H9 (cell line): ENCODE measurements around the gene FAM222B. TPM values are rescaled to one million over a fixed set of nuclear protein-coding genes. Genes with fewer than 3 reads are reported as not detected.

Source experiments
- DNase-seq: peaks from one replicate; pipeline ENCODE4 v3.0.0-alpha.2; 2017
- H2AFZ ChIP-seq: one replicate; pipeline ENCODE4 v1.6.1; 2013; ENCODE audit warnings: mild to moderate bottlenecking, low read length, control low read depth, moderate library complexity
- H2AK5ac ChIP-seq: 2 replicates; pipeline ENCODE4 v1.6.1; 2013; ENCODE audit warnings: low read length, control low read depth, mixed read lengths; ENCODE audit not compliant: insufficient read length
- H2BK120ac ChIP-seq: one replicate; pipeline ENCODE4 v1.6.1; 2013; ENCODE audit warnings: low read depth, mild to moderate bottlenecking, low read length, control low read depth, inconsistent platforms; ENCODE audit not compliant: poor library complexity, severe bottlenecking
- H2BK12ac ChIP-seq: 2 replicates; pipeline ENCODE4 v1.6.1; 2013; ENCODE audit warnings: low read length, control low read depth, mixed read lengths, low read depth; ENCODE audit not compliant: insufficient read length
- H2BK15ac ChIP-seq: 2 replicates; pipeline ENCODE4 v1.6.1; 2013; ENCODE audit warnings: low read depth, low read length, control low read depth
- H2BK20ac ChIP-seq: one replicate; pipeline ENCODE4 v1.6.1; 2013; ENCODE audit warnings: low read depth, mild to moderate bottlenecking, low read length, control low read depth, inconsistent platforms; ENCODE audit not compliant: poor library complexity, severe bottlenecking
- H2BK5ac ChIP-seq: 2 replicates; pipeline ENCODE4 v1.6.1; 2013; ENCODE audit warnings: low read length, control low read depth, mixed read lengths; ENCODE audit not compliant: insufficient read length
- H3K14ac ChIP-seq: 2 replicates; pipeline ENCODE4 v1.6.1; 2013; ENCODE audit warnings: low read length, control low read depth; ENCODE audit not compliant: insufficient read depth
- H3K18ac ChIP-seq: 2 replicates; pipeline ENCODE4 v1.6.1; 2013; ENCODE audit warnings: low read depth, mild to moderate bottlenecking, mixed read lengths, low read length, control low read depth; ENCODE audit not compliant: insufficient read length
- H3K23ac ChIP-seq: 2 replicates; pipeline ENCODE4 v1.6.1; 2013; ENCODE audit warnings: low read length, control low read depth, mixed read lengths, low read depth; ENCODE audit not compliant: insufficient read length
- H3K23me2 ChIP-seq: 2 replicates; pipeline ENCODE4 v1.6.1; 2013; ENCODE audit warnings: low read depth, mild to moderate bottlenecking, mixed read lengths, low read length, control low read depth; ENCODE audit not compliant: insufficient read length, poor library complexity, severe bottlenecking
- H3K27ac ChIP-seq: 2 replicates; pipeline ENCODE4 v1.5.1; 2013; ENCODE audit warnings: low read length, control low read depth, mixed read lengths, low read depth; ENCODE audit not compliant: insufficient read length
- H3K27me3 ChIP-seq: 2 replicates; pipeline ENCODE4 v1.6.1; 2013; ENCODE audit warnings: low read length, control low read depth, inconsistent platforms; ENCODE audit not compliant: insufficient read depth
- H3K4ac ChIP-seq: 2 replicates; pipeline ENCODE4 v1.6.1; 2013; ENCODE audit warnings: low read depth, mild to moderate bottlenecking, control low read depth, inconsistent platforms, low read length, moderate library complexity
- H3K4me1 ChIP-seq: 2 replicates; pipeline ENCODE4 v1.6.1; 2013; ENCODE audit warnings: low read length, control low read depth, inconsistent platforms; ENCODE audit not compliant: insufficient read depth
- H3K4me2 ChIP-seq: 2 replicates; pipeline ENCODE4 v1.6.1; 2013; ENCODE audit warnings: low read length, control low read depth, mixed read lengths; ENCODE audit not compliant: insufficient read length, insufficient read depth
- H3K56ac ChIP-seq: 2 replicates; pipeline ENCODE4 v1.6.1; 2013; ENCODE audit warnings: low read depth, mild to moderate bottlenecking, mixed read lengths, low read length, control low read depth; ENCODE audit not compliant: insufficient read length
- H3K79me1 ChIP-seq: 2 replicates; pipeline ENCODE4 v1.6.1; 2013; ENCODE audit warnings: low read depth, mild to moderate bottlenecking, moderate library complexity, low read length, control low read depth, inconsistent platforms; ENCODE audit not compliant: insufficient read depth, poor library complexity, severe bottlenecking
- H3K79me2 ChIP-seq: 2 replicates; pipeline ENCODE4 v1.6.1; 2013; ENCODE audit warnings: low read length, control low read depth, inconsistent platforms; ENCODE audit not compliant: insufficient read depth
- H3K9ac ChIP-seq: 2 replicates; pipeline ENCODE4 v1.6.1; 2013; ENCODE audit warnings: low read length, control low read depth, mixed read lengths; ENCODE audit not compliant: insufficient read length; ENCODE audit errors: extremely low read depth
- H3K9me3 ChIP-seq: one replicate; pipeline ENCODE4 v1.6.1; 2013; ENCODE audit warnings: low read depth, low read length, inconsistent platforms; ENCODE audit not compliant: control insufficient read depth
- H3T11ph ChIP-seq: one replicate; pipeline ENCODE4 v1.6.1; 2013; ENCODE audit warnings: mild to moderate bottlenecking, low read length, control low read depth, inconsistent platforms
- H4K20me1 ChIP-seq: one replicate; pipeline ENCODE4 v1.6.1; 2013; ENCODE audit not compliant: control insufficient read depth, insufficient read length, insufficient read depth
- H4K5ac ChIP-seq: 2 replicates; pipeline ENCODE4 v1.6.1; 2013; ENCODE audit warnings: low read depth, mild to moderate bottlenecking, mixed read lengths, low read length, control low read depth; ENCODE audit not compliant: insufficient read length
- H4K8ac ChIP-seq: replicated peaks from 2 replicates; pipeline ENCODE4 v1.6.1; 2013; ENCODE audit warnings: low read length, control low read depth, mixed read lengths, low read depth; ENCODE audit not compliant: insufficient read length
- H4K91ac ChIP-seq: 2 replicates; pipeline ENCODE4 v1.6.1; 2013; ENCODE audit warnings: low read depth, mild to moderate bottlenecking, moderate library complexity, mixed read lengths, low read length, control low read depth; ENCODE audit not compliant: insufficient read length
- H3K27ac Mint-ChIP-seq, 3 experiments: 2 replicates in 2 of 3; 3 replicates in 1 of 3; pipeline ENCODE4 v1.8.0; 2020 to 2021; ENCODE audit warnings: mixed read lengths in 3 of 3, mild to moderate bottlenecking in 1 of 3, moderate library complexity in 1 of 3
- H3K27me3 Mint-ChIP-seq: 2 replicates; pipeline ENCODE4 v1.8.0; 2021; ENCODE audit warnings: low read depth, mild to moderate bottlenecking, moderate library complexity, mixed read lengths
- H3K36me3 Mint-ChIP-seq, 3 experiments: 2 replicates in 2 of 3; 3 replicates in 1 of 3; pipeline ENCODE4 v1.8.0; 2020 to 2021; ENCODE audit warnings: low read depth in 3 of 3, mixed read lengths in 3 of 3; ENCODE audit not compliant: insufficient read depth in 1 of 3
- H3K4me1 Mint-ChIP-seq, 2 experiments: 2 replicates each; pipeline ENCODE4 v1.8.0; 2020; ENCODE audit warnings: mixed read lengths in 2 of 2
- H3K4me3 Mint-ChIP-seq, 2 experiments: 2 replicates in 1 of 2; 3 replicates in 1 of 2; pipeline ENCODE4 v1.8.0; 2020 to 2021; ENCODE audit warnings: mild to moderate bottlenecking in 2 of 2, mixed read lengths in 2 of 2, moderate library complexity in 1 of 2
- H3K9me3 Mint-ChIP-seq, 2 experiments: 2 replicates in 1 of 2; 3 replicates in 1 of 2; pipeline ENCODE4 v1.8.0; 2020; ENCODE audit warnings: mild to moderate bottlenecking in 2 of 2, mixed read lengths in 2 of 2, moderate library complexity in 1 of 2
- CTCF ChIP-seq: fragments of 200-600 bp; sonication (generic); conservative IDR thresholded peaks from 3 replicates; pipeline ENCODE4 v1.8.0; 2021; ENCODE audit warnings: antibody characterized with exemption, mild to moderate bottlenecking
- WGBS: extraction: QIAGEN DNeasy Blood & Tissue Kit; methylation state at CpG from one replicate; pipeline ENCODE4 v1.1.7; 2013; ENCODE audit warnings: missing lambda C conversion rate, low lambda C conversion rate, mixed read lengths; ENCODE audit not compliant: insufficient read length; ENCODE audit errors: extremely low coverage; 5-methylcytosine and 5-hydroxymethylcytosine counted together
- total RNA-seq: library from RNA; stranded (reverse); gene quantifications from 2 replicates; pipeline ENCODE4 v1.2.1, GENCODE V29; 2021

The FAM222B gene
- total RNA-seq, 1 experiment from 2014 or later: 76.1 TPM

GRCh38 chr17:28811651-28812090 lies 30.9 kb downstream of the FAM222B start:
- no peak for TF ChIP-seq CTCF
- Histone ChIP-seq H4K5ac (no peak overlapping the region), H3K4ac (no peak overlapping the region), H2AFZ (no peak overlapping the region), H3K18ac (peak overlapping the region; percentile 57), H3K14ac (peak overlapping the region; percentile 20; the same call in 1 of the 2 replicates), H3K9ac (peak overlapping the region; percentile 91), H3K27me3 (no peaks in the 10 kb centered on the region), H2BK12ac (no peak overlapping the region), H3K56ac (no peak overlapping the region), H3K4me2 (peak overlapping the region; percentile 96), H4K8ac (no peak overlapping the region), H3K4me1 (peaks cover 7% of the 10 kb centered on the region; the same call in 1 of the 2 replicates), H3T11ph (no peak overlapping the region), H2BK15ac (no peak overlapping the region), H3K27ac (peak overlapping the region; percentile 79), H2BK20ac (no peak overlapping the region), H2AK5ac (no peak overlapping the region), H3K23ac (no peak overlapping the region), H4K20me1 (no peaks in the 10 kb centered on the region), H3K79me1 (peaks cover 3% of the 10 kb centered on the region), H3K79me2 (peaks cover 21% of the 10 kb centered on the region; the same call in 1 of the 2 replicates), H3K23me2 (peaks cover 7% of the 10 kb centered on the region), H2BK120ac (no peak overlapping the region), H3K9me3 (no peaks in the 10 kb centered on the region), H2BK5ac (no peak overlapping the region), H4K91ac (no peak overlapping the region)
- WGBS: no CpG with 5 or more reads among the region's 6 CpGs
- DNase-seq: no peak
- H3K27me3 Mint-ChIP-seq: no peaks in the 10 kb centered on the region
- peak overlapping the region; percentile 46 to 96 (median 95) for H3K27ac Mint-ChIP-seq
- peak overlapping the region; percentile 83 to 94 for H3K4me3 Mint-ChIP-seq
- H3K4me1 Mint-ChIP-seq: peaks cover 40% of the 10 kb centered on the region in 2 experiments
- H3K9me3 Mint-ChIP-seq: no peaks in the 10 kb centered on the region
- H3K36me3 Mint-ChIP-seq: peaks cover 0 to 4% (median 3%) of the 10 kb centered on the region in 3 experiments; a peak in 4 of 7 replicates
